Pancreas (tissue), 10 donors: ENCODE measurements around the gene CTH. TPM values are rescaled to one million over a fixed set of nuclear protein-coding genes. Genes with fewer than 3 reads are reported as not detected.
"Not testable (repeated sequence)": the region's sequence is repeated elsewhere in the genome, so short reads cannot be mapped to it uniquely, and the experiment has no call there.

Experiments used
- ATAC-seq, 4 donors: fragments of 200-7000 bp; cut with Tn5 transposase; one replicate each; pipeline versions ENCODE4 v1.8.0 to v1.9.1; 2020; ENCODE audit warnings: mild to moderate bottlenecking in 4 of 4, moderate library complexity in 4 of 4
- DNase-seq, 6 donors: peaks; one replicate each; pipeline ENCODE4 v3.0.0-alpha.2; 2020
- FAIRE-seq: peaks from 2 replicates; lab custom pipeline; 2012; peaks lifted over from hg19 to GRCh38; lab: Jason Lieb, UNC
- H3K27ac ChIP-seq, 4 donors: fragments of 200-600 bp; sonication (generic); 1 replicate in 3 of 4; 2 replicates in 1 of 4; pipeline versions ENCODE4 v1.5.0 to v1.8.0; 2020
- H3K27me3 ChIP-seq, 4 donors: fragments of 200-600 bp; one replicate each; pipeline ENCODE4 v1.8.0; 2021
- H3K36me3 ChIP-seq, 3 donors: fragments of 200-600 bp; sonication (generic) in 1 of 3; one replicate each; pipeline versions ENCODE4 v1.5.0 to v1.8.0; 2020 to 2021
- H3K4me1 ChIP-seq, 3 donors: fragments of 200-600 bp; one replicate each; pipeline ENCODE4 v1.8.0; 2021
- H3K4me3 ChIP-seq, 4 donors: fragments of 200-600 bp; sonication (generic) in 2 of 4; one replicate each; pipeline versions ENCODE4 v1.5.0 to v1.8.0; 2020 to 2021
- H3K9me3 ChIP-seq, 4 donors: fragments of 200-600 bp; one replicate each; pipeline ENCODE4 v1.8.0; 2021
- CTCF ChIP-seq, 4 donors: fragments of 200-600 bp; sonication (generic) in 3 of 4; IDR thresholded peaks; one replicate each; pipeline versions ENCODE4 v1.5.0 to v1.8.0; 2021; ENCODE audit warnings: antibody characterized with exemption in 4 of 4
- WGBS, 2 donors: extraction: QIAGEN DNeasy Blood & Tissue Kit; methylation state at CpG; one replicate each; pipeline ENCODE4 v1.1.7; 2013; 5-methylcytosine and 5-hydroxymethylcytosine counted together
- intact Hi-C, 3 donors: fragments of 100-400 bp; cut with DNase I; formaldehyde crosslinking; loops; one replicate each; pipeline versions ENCODE4 v1.11.1 to v1.14.2; 2022
- polyA plus RNA-seq, 2 donors: library from polyadenylated mRNA; stranded (reverse); fragments of 200-250 nt; gene quantifications; one replicate each; pipeline ENCODE4 v1.2.3, GENCODE V29; 2013
- total RNA-seq, 6 donors: library from RNA; stranded (reverse); fragmentation: NEBNext Ultra II Directional in 4 of 6; extraction: Animal tissue kit (Norgen Biotek cat#: 25700) in 4 of 6; gene quantifications; one replicate each; pipeline versions ENCODE4 v1.2.1 to v1.2.4, GENCODE V29; 2021 to 2023
- donor health status: healthy with polysubstance abuse.
- donor health status: DM: no; HTN: no; CAD: no; lungs with moderate emphysema.
- donor health status: DM: no; HTN: no; CAD: no.
- donor health status: control.
- donor health status: control.
- donor health status: Bipolar disorder and iron deficiency.
- donor health status: DM: yes; HTN: yes; CAD: no.
- donor health status: DM: no; HTN: no; CAD: no.
- donor health status: DM: no; HTN: no; CAD: no.
- donor health status: DM: yes; HTN: yes; CAD: no.

The CTH gene
- 10 to 100 TPM in 1 of 6 donors, 1 to 10 TPM in 5; 3.3 to 39.7 (median 5.4) TPM for total RNA-seq
- polyA plus RNA-seq = 1 to 10 TPM; 4.1 to 4.8 TPM

GRCh38 chr1:70410604-70411359 lies at the start of gene CTH:
Gene CTH (plus strand): TSS chr1:70411268. CDS start chr1:70411416, 148 bp downstream.
- FAIRE-seq = no peak
- Histone ChIP-seq H3K27ac (peak within 1 kb of the TSS; percentile 93 to 96 (median 96)), H3K4me3 (peak within 1 kb of the TSS; percentile 45 to 52 (median 48)), H3K36me3 (no peaks in the 10 kb centered on the region), H3K9me3 (no peaks in the 10 kb centered on the region), H3K27me3 (no peaks in the 10 kb centered on the region), H3K4me1 (peaks cover 0 to 12% (median 9%) of the 10 kb centered on the region in 3 donors)
- 0% methylated on average over 48 of the region's 48 CpGs for WGBS, 2 donors
- ATAC-seq = peak; percentile 97 to 100 (median 98)
- peak; percentile 94 to 98 (median 97) for DNase-seq
- intact Hi-C loops = no loop called here
- TF ChIP-seq CTCF (IDR thresholded peaks at IDR 0.05) = no peak

- Histone ChIP-seq H3K9me3 (no peaks in the 10 kb centered on the region), H3K27ac (no peak overlapping the region), H3K4me3 (no peak overlapping the region), H3K36me3 (no peaks in the 10 kb centered on the region), H3K4me1 (peaks cover 0 to 3% (median 0%) of the 10 kb centered on the region in 3 donors), H3K27me3 (no peaks in the 10 kb centered on the region)
- no peak for TF ChIP-seq CTCF (IDR thresholded peaks at IDR 0.05)
- 34 to 35% methylated on average over 3 of the region's 3 CpGs for WGBS, 2 donors
- ATAC-seq = no peak
- intact Hi-C loops = no loop called here
- no peak for FAIRE-seq
- no peak for DNase-seq
Observed at GRCh38 chr1:70361727-70362398, 49.2 kb upstream of the CTH start.

GRCh38 chr1:70364439-70364838 lies 46.6 kb upstream of the CTH start:
- Histone ChIP-seq H3K4me1 (peaks cover 0 to 3% (median 0%) of the 10 kb centered on the region in 3 donors), H3K36me3 (no peaks in the 10 kb centered on the region), H3K27ac (no peak overlapping the region), H3K9me3 (no peaks in the 10 kb centered on the region), H3K4me3 (no peak overlapping the region), H3K27me3 (no peaks in the 10 kb centered on the region)
- no peak for DNase-seq
- intact Hi-C loops = no loop called here
- no peak for ATAC-seq
- WGBS, 2 donors = 76 to 80% methylated on average over 3 of the region's 3 CpGs
- TF ChIP-seq CTCF (IDR thresholded peaks at IDR 0.05) = no peak
- no peak for FAIRE-seq

GRCh38 chr1:70366425-70366952 lies 44.6 kb upstream of the CTH start:
- ATAC-seq, H3K36me3 ChIP-seq: not testable (repeated sequence)

GRCh38 chr1:70366997-70367396 lies 44.1 kb upstream of the CTH start:
- H3K4me3 ChIP-seq, H3K27ac ChIP-seq, FAIRE-seq, ATAC-seq, H3K4me1 ChIP-seq, H3K36me3 ChIP-seq, intact Hi-C loops, H3K27me3 ChIP-seq, DNase-seq, H3K9me3 ChIP-seq: not testable (repeated sequence)
- 90 to 96% methylated on average over 3 of the region's 3 CpGs for WGBS, 2 donors

More at GRCh38 chr1:70366425-70366952, 44.6 kb upstream of the CTH start:
- H3K27me3 ChIP-seq, H3K4me1 ChIP-seq, DNase-seq, intact Hi-C loops, FAIRE-seq, H3K4me3 ChIP-seq, H3K9me3 ChIP-seq, H3K27ac ChIP-seq: not testable (repeated sequence)
- WGBS, 2 donors = 88 to 91% methylated on average over 4 of the region's 4 CpGs

- H3K4me1 ChIP-seq, H3K27ac ChIP-seq, H3K36me3 ChIP-seq, H3K4me3 ChIP-seq, intact Hi-C loops, DNase-seq, FAIRE-seq, H3K9me3 ChIP-seq, ATAC-seq, H3K27me3 ChIP-seq: not testable (repeated sequence)
- WGBS, 2 donors = 81 to 82% methylated on average over 5 of the region's 5 CpGs
Observed at GRCh38 chr1:70367397-70367796, 43.7 kb upstream of the CTH start.

- H3K27ac ChIP-seq, H3K27me3 ChIP-seq, DNase-seq, ATAC-seq, H3K4me3 ChIP-seq, H3K4me1 ChIP-seq, H3K9me3 ChIP-seq, H3K36me3 ChIP-seq, intact Hi-C loops, FAIRE-seq: not testable (repeated sequence)
- WGBS, 2 donors = 71% methylated on average over 3 of the region's 3 CpGs
Observed at GRCh38 chr1:70371586-70371985, 39.5 kb upstream of the CTH start.
